OCI-LY7 (cell line): ENCODE data around the gene NCAM1. TPM values are rescaled to one million over a fixed set of nuclear protein-coding genes. Genes with fewer than 3 reads are reported as not detected.

Experiments
- BruUV-seq: library from RNA; stranded (reverse); fragments of 400-500 nt; replicated peaks from 2 replicates; lab custom pipeline; 2021; lab: Mats Ljungman, UMichigan
- CTCF ChIA-PET: fragments of 300-600 bp; sonication (Branson Sonifier 250); formaldehyde crosslinking; loops from one replicate; lab custom pipeline; 2022; ENCODE audit warnings: antibody characterized with exemption; ENCODE audit not compliant: unreplicated experiment; lab: Charles Lee
- POLR2A ChIA-PET: fragments of 300-600 bp; sonication (Branson Sonifier 250); formaldehyde crosslinking; loops from one replicate; lab custom pipeline; 2022; ENCODE audit warnings: antibody characterized with exemption; lab: Charles Lee
- DNase-seq: peaks from one replicate; pipeline ENCODE4 v3.0.0-alpha.2; 2015; ENCODE audit warnings: low spot score
- H2AFZ ChIP-seq: fragments of 200-600 bp; sonication (generic), shearing (Covaris generic); 2 replicates; pipeline ENCODE4 v1.6.1; 2014; ENCODE audit warnings: mild to moderate bottlenecking, antibody characterized with exemption, low read length, moderate library complexity
- H3K27ac ChIP-seq: fragments of 200-600 bp; sonication (generic); 2 replicates; pipeline ENCODE4 v1.5.1; 2014; ENCODE audit warnings: mixed run types, low read depth, mild to moderate bottlenecking, moderate library complexity, low read length, inconsistent platforms; ENCODE audit not compliant: poor library complexity, severe bottlenecking
- H3K36me3 ChIP-seq: fragments of 200-600 bp; sonication (generic); 2 replicates; pipeline ENCODE4 v1.6.1; 2014; ENCODE audit warnings: mild to moderate bottlenecking, antibody characterized with exemption, low read length, moderate library complexity, mixed read lengths; ENCODE audit not compliant: insufficient read depth
- H3K4me1 ChIP-seq: fragments of 200-600 bp; sonication (generic); 2 replicates; pipeline ENCODE4 v1.5.1; 2014; ENCODE audit warnings: mild to moderate bottlenecking, low read length; ENCODE audit not compliant: insufficient read depth, poor library complexity, severe bottlenecking
- H3K4me2 ChIP-seq: fragments of 200-600 bp; sonication (generic); 2 replicates; pipeline ENCODE4 v1.6.1; 2014; ENCODE audit warnings: mild to moderate bottlenecking, low read length
- H3K4me3 ChIP-seq: fragments of 200-600 bp; sonication (generic); 2 replicates; pipeline ENCODE4 v1.5.1; 2014; ENCODE audit warnings: mild to moderate bottlenecking, low read depth, low read length; ENCODE audit not compliant: poor library complexity, severe bottlenecking
- H3K79me2 ChIP-seq: fragments of 200-600 bp; sonication (generic); 2 replicates; pipeline ENCODE4 v1.6.1; 2016; ENCODE audit warnings: low read depth, mild to moderate bottlenecking, low read length, moderate library complexity, mixed read lengths; ENCODE audit not compliant: insufficient read depth
- H3K9me2 ChIP-seq: fragments of 200-600 bp; sonication (generic); 2 replicates; pipeline ENCODE4 v1.6.1; 2016; ENCODE audit warnings: mild to moderate bottlenecking, low read length, mixed read lengths; ENCODE audit not compliant: insufficient read depth
- H3K9me3 ChIP-seq: fragments of 200-600 bp; sonication (generic); 2 replicates; pipeline ENCODE4 v1.6.1; 2014; ENCODE audit warnings: mild to moderate bottlenecking, mixed run types, low read length, mixed read lengths
- H4K20me1 ChIP-seq: fragments of 200-600 bp; sonication (generic); 2 replicates; pipeline ENCODE4 v1.6.1; 2014; ENCODE audit warnings: mild to moderate bottlenecking, antibody characterized with exemption, low read length, moderate library complexity, mixed read lengths; ENCODE audit not compliant: insufficient read depth
- EZH2phosphoT487 ChIP-seq: fragments of 200-600 bp; sonication (generic); IDR thresholded peaks from 2 replicates; pipeline ENCODE4 v1.6.1; 2018; ENCODE audit warnings: low read depth, borderline replicate concordance, mild to moderate bottlenecking, mixed run types, antibody characterized with exemption, low read length, moderate library complexity, mixed read lengths
- intact Hi-C: fragments of 100-400 bp; cut with micrococcal nuclease; formaldehyde crosslinking; loops from one replicate; pipeline ENCODE4 v1.10.0; 2022; ENCODE audit not compliant: unreplicated experiment
- total RNA-seq, 2 experiments: library from RNA; depleted of rRNA in 1 of 2; stranded (reverse); fragments of >200 nt in 1 of 2; shearing (Covaris generic) in 1 of 2; gene quantifications; 2 replicates each; pipeline ENCODE4 v1.2.3, GENCODE V29; 2014 to 2022
- TF ChIP-seq, protein P1 (sequence below): fragments of 200-600 bp; sonication (generic); conservative IDR thresholded peaks from 2 replicates; pipeline ENCODE4 v1.5.1; 2014; ENCODE audit warnings: mild to moderate bottlenecking, antibody characterized with exemption, low read length, moderate library complexity, mixed read lengths

Gene NCAM1
- total RNA-seq, 2 experiments from 2014 or later = not detected

DNA sequence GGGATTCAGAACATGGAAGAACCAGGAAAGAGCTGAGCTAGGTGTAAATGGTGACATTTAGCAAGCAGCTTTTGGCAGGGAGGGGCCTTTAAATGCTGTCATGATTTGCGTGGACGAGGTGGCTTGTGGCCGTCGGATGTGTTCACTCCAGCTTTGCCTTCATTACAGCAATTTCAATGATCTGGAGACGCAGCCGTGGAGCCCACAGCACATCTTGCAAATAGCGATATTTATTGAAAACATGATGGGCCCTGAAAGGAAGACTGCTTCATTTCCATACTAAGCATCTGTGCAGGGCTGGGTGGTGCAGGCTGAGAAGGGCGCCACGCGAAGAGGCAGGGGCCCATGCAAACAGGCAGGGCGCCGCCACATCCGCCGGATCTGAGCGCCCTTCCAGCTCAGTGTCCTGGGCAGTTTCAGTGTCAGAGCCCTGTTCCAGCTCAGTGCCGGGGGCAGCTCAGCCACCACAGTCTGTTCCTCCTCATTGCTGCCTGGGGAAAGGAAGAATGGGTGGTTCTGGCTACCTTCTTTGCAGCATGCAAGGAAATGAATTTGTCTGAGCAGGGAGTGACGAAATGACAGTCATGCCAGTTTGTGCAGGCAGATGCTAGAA is 242.0 kb downstream of the NCAM1 start:
- TF ChIP-seq, protein P1, sequence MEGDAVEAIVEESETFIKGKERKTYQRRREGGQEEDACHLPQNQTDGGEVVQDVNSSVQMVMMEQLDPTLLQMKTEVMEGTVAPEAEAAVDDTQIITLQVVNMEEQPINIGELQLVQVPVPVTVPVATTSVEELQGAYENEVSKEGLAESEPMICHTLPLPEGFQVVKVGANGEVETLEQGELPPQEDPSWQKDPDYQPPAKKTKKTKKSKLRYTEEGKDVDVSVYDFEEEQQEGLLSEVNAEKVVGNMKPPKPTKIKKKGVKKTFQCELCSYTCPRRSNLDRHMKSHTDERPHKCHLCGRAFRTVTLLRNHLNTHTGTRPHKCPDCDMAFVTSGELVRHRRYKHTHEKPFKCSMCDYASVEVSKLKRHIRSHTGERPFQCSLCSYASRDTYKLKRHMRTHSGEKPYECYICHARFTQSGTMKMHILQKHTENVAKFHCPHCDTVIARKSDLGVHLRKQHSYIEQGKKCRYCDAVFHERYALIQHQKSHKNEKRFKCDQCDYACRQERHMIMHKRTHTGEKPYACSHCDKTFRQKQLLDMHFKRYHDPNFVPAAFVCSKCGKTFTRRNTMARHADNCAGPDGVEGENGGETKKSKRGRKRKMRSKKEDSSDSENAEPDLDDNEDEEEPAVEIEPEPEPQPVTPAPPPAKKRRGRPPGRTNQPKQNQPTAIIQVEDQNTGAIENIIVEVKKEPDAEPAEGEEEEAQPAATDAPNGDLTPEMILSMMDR = no peak
- no peak for TF ChIP-seq EZH2phosphoT487
- Histone ChIP-seq H3K4me3 (no peak overlapping the region), H3K79me2 (no peaks in the 10 kb centered on the region), H3K4me2 (no peak overlapping the region), H2AFZ (no peak overlapping the region), H4K20me1 (no peaks in the 10 kb centered on the region), H3K36me3 (no peaks in the 10 kb centered on the region), H3K27ac (no peak overlapping the region), H3K9me2 (no peaks in the 10 kb centered on the region), H3K4me1 (no peaks in the 10 kb centered on the region), H3K9me3 (no peaks in the 10 kb centered on the region)
- ChIA-PET POLR2A (interaction anchor here (0.6 kb wide), 1 partner anchor 1005 kb away, joined by 4 read pairs; no protein-coding TSS in a partner anchor), CTCF (interaction anchor here (0.6 kb wide), 1 partner anchor 376 kb away, joined by 3 read pairs; no protein-coding TSS in a partner anchor)
- DNase-seq = no peak
- BruUV-seq = no TSS peak
- intact Hi-C loops = no loop called here

DNA sequence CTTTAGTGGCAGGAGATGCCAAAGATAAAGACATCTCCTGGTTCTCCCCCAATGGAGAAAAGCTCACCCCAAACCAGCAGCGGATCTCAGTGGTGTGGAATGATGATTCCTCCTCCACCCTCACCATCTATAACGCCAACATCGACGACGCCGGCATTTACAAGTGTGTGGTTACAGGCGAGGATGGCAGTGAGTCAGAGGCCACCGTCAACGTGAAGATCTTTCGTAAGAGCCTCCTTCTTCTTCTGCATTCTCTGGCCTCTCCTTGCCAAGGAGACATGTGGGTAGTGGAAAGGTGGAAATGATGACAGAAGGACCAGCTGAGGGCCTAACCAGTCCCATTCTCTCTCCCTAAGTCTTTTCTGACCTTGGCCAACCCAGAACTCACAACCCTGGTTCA is 243.1 kb downstream of the NCAM1 start:
- H3K4me2 ChIP-seq = no peak overlapping the region
- CTCF ChIA-PET = no interaction called here

More for the DNA sequence above, 243.1 kb downstream of the NCAM1 start:
- intact Hi-C loops = no loop called here
- POLR2A ChIA-PET = interaction anchor here (0.5 to 1.4 kb wide), 2 partner anchors 10 to 29 kb away, joined by 3 to 4 read pairs; no protein-coding TSS in a partner anchor
- no peak for DNase-seq
- TF ChIP-seq, protein P1 = no peak
- TF ChIP-seq EZH2phosphoT487 = no peak
- no peak overlapping the region for H3K4me3 ChIP-seq
- H3K79me2 ChIP-seq = no peaks in the 10 kb centered on the region
- H3K9me3 ChIP-seq = no peaks in the 10 kb centered on the region
- H3K4me1 ChIP-seq = no peaks in the 10 kb centered on the region
- no peaks in the 10 kb centered on the region for H3K9me2 ChIP-seq
- no peak overlapping the region for H3K27ac ChIP-seq
- H3K36me3 ChIP-seq = no peaks in the 10 kb centered on the region
- H2AFZ ChIP-seq = no peak overlapping the region
- BruUV-seq = no TSS peak
- no peaks in the 10 kb centered on the region for H4K20me1 ChIP-seq
